PC-9 (cell line): Measurements from ENCODE around the gene CEP112.

Source experiments
- EZH2 ChIP-seq: fragments of 200-600 bp; sonication (generic); IDR thresholded peaks from 2 replicates; pipeline ENCODE4 v1.8.0; 2017; ENCODE audit warnings: antibody characterized with exemption, low read depth
- TF ChIP-seq, protein P1 (sequence below): fragments of 200-600 bp; sonication (generic); conservative IDR thresholded peaks from 2 replicates; pipeline ENCODE4 v1.6.1; 2017; ENCODE audit warnings: mixed run types, antibody characterized with exemption, mild to moderate bottlenecking, moderate library complexity

- TF ChIP-seq EZH2: no peak
- TF ChIP-seq, protein P1, sequence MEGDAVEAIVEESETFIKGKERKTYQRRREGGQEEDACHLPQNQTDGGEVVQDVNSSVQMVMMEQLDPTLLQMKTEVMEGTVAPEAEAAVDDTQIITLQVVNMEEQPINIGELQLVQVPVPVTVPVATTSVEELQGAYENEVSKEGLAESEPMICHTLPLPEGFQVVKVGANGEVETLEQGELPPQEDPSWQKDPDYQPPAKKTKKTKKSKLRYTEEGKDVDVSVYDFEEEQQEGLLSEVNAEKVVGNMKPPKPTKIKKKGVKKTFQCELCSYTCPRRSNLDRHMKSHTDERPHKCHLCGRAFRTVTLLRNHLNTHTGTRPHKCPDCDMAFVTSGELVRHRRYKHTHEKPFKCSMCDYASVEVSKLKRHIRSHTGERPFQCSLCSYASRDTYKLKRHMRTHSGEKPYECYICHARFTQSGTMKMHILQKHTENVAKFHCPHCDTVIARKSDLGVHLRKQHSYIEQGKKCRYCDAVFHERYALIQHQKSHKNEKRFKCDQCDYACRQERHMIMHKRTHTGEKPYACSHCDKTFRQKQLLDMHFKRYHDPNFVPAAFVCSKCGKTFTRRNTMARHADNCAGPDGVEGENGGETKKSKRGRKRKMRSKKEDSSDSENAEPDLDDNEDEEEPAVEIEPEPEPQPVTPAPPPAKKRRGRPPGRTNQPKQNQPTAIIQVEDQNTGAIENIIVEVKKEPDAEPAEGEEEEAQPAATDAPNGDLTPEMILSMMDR: no peak
These were observed 314.9 kb downstream of the CEP112 start for GRCh38 chr17:65876985-65877384.
